ENCODE measurements around the gene FAM170A. TPM values are rescaled to one million over a fixed set of nuclear protein-coding genes. Genes with fewer than 3 reads are reported as not detected.

The FAM170A gene
- total and polyA plus RNA-seq, 9 of the 15 experiments (the other 6 are each of a cell fraction or from before 2014, with no cell fraction given) = 0.13 TPM; not detected in 8

- no peak for TF ChIP-seq NELFE (IDR thresholded peaks at IDR 0.05; ENCODE audit: insufficient read depth, insufficient read length)
Observed at GRCh38 chr5:119666542-119666941, 37.2 kb downstream of the FAM170A start (continued).

GRCh38 chr5:119678351-119679028, 49.1 kb downstream of the FAM170A start:
- TF ChIP-seq KLF10 (CRISPR knock-in tag; IDR thresholded peaks at IDR 0.05) (no peak), ZNF316 (IDR thresholded peaks at IDR 0.05) (peak; percentile 20; the same call in 1 of the 2 replicates)
- Histone ChIP-seq H3K27me3 (ENCODE audit: control insufficient read depth in 2 of 2, insufficient read depth in 2 of 2, low read length in 2 of 2) (no peaks in the 10 kb centered on the region; a peak in 1 of 5 replicates), H3K4me2 (ENCODE audit: insufficient read depth, low read length) (no peak overlapping the region), H3K9me1 (ENCODE audit: control insufficient read depth, insufficient read depth, low read length) (no peaks in the 10 kb centered on the region), H3K79me2 (ENCODE audit: control insufficient read depth, insufficient read depth, low read length) (no peaks in the 10 kb centered on the region), H4K20me1 (replicated peaks; ENCODE audit: control insufficient read depth, insufficient read depth, low read length) (no peaks in the 10 kb centered on the region), H3K4me1 (replicated peaks in 1 of 2; ENCODE audit: control insufficient read depth in 2 of 2, insufficient read depth in 2 of 2, low read length in 2 of 2) (no peaks in the 10 kb centered on the region), H3K27ac (ENCODE audit: extremely low read depth, low read depth, low read length) (no peak overlapping the region), H3K36me3 (ENCODE audit: control insufficient read depth, insufficient read depth, low read length) (no peaks in the 10 kb centered on the region), H2AFZ (ENCODE audit: low read depth, low read length) (no peak overlapping the region), H3K9ac (ENCODE audit: insufficient read depth in 1 of 2, low read depth in 2 of 2, low read length in 2 of 2) (no peak overlapping the region), H3K9me3 (replicated peaks; ENCODE audit: control insufficient read depth, insufficient read depth, low read depth, low read length) (no peaks in the 10 kb centered on the region), H3K4me3 (no peak overlapping the region)
- CTCF ChIA-PET (ENCODE audit: low intra/inter-chr PET ratio) = no interaction called here
- BruUV-seq (replicated peaks) = no TSS peak
- intact Hi-C loops (cut with micrococcal nuclease) (no loop called here), in situ Hi-C loops (cut with MboI) (no loop called here)
- FAIRE-seq (no peak), ATAC-seq (no peak), DNase-seq (ENCODE audit: extremely low read depth in 1 of 4, low spot score in 3 of 4) (no peak)
- 0% methylated on average over 8 of the region's 8 CpGs for WGBS (ENCODE audit: insufficient coverage, low coverage, missing lambda C conversion rate)
- POLR2A ChIA-PET = no interaction called here

GRCh38 chr5:119680080-119680479, 50.7 kb downstream of the FAM170A start:
- intact Hi-C loops (cut with micrococcal nuclease) = no loop called here
- H3K36me3 ChIP-seq (ENCODE audit: control insufficient read depth, insufficient read depth, low read length) = no peaks in the 10 kb centered on the region
- FAIRE-seq = no peak

More at GRCh38 chr5:119680080-119680479, 50.7 kb downstream of the FAM170A start:
- WGBS (ENCODE audit: insufficient coverage, low coverage, missing lambda C conversion rate) = under 1% methylated on average over 12 of the region's 12 CpGs
- H3K9me1 ChIP-seq (ENCODE audit: control insufficient read depth, insufficient read depth, low read length) = no peaks in the 10 kb centered on the region
- ATAC-seq (no peak), DNase-seq (ENCODE audit: extremely low read depth in 1 of 4, low spot score in 3 of 4) (no peak)
- H3K4me3 ChIP-seq = no peak overlapping the region
- no peaks in the 10 kb centered on the region for H4K20me1 ChIP-seq (replicated peaks; ENCODE audit: control insufficient read depth, insufficient read depth, low read length)
- H3K27ac ChIP-seq (ENCODE audit: extremely low read depth, low read depth, low read length) = no peak overlapping the region
- H3K27me3 ChIP-seq (ENCODE audit: control insufficient read depth in 2 of 2, insufficient read depth in 2 of 2, low read length in 2 of 2) = no peaks in the 10 kb centered on the region; a peak in 1 of 5 replicates
- ChIA-PET POLR2A (no interaction called here), CTCF (ENCODE audit: low intra/inter-chr PET ratio) (no interaction called here)
- H3K4me1 ChIP-seq (replicated peaks in 1 of 2; ENCODE audit: control insufficient read depth in 2 of 2, insufficient read depth in 2 of 2, low read length in 2 of 2) = no peaks in the 10 kb centered on the region
- H2AFZ ChIP-seq (ENCODE audit: low read depth, low read length) = no peak overlapping the region
- H3K4me2 ChIP-seq (ENCODE audit: insufficient read depth, low read length) = no peak overlapping the region
- H3K9ac ChIP-seq (ENCODE audit: insufficient read depth in 1 of 2, low read depth in 2 of 2, low read length in 2 of 2) = no peak overlapping the region
- BruUV-seq (replicated peaks) = no TSS peak
- no peak for TF ChIP-seq MCM3 (IDR thresholded peaks at IDR 0.05)
- TF ChIP-seq ZNF263 (CRISPR knock-in tag; IDR thresholded peaks at IDR 0.05; ENCODE audit: borderline replicate concordance) = no peak
- no peak for TF ChIP-seq KDM2B (CRISPR knock-in tag; IDR thresholded peaks at IDR 0.05)
- no peak for TF ChIP-seq ZBTB12 (CRISPR knock-in tag; IDR thresholded peaks at IDR 0.05)
- TF ChIP-seq SNIP1 (IDR thresholded peaks at IDR 0.05; ENCODE audit: low read depth) = no peak
- TF ChIP-seq ELF2 (CRISPR knock-in tag; IDR thresholded peaks at IDR 0.05) = no peak
- H3K9me3 ChIP-seq (replicated peaks; ENCODE audit: control insufficient read depth, insufficient read depth, low read depth, low read length) = no peaks in the 10 kb centered on the region
- H3K79me2 ChIP-seq (ENCODE audit: control insufficient read depth, insufficient read depth, low read length) = no peaks in the 10 kb centered on the region
- in situ Hi-C loops (cut with MboI) = no loop called here

Data from K562 (cell line).